WERI-Rb-1 (cell line): Measurements from ENCODE around the gene KCTD20.

Source experiments
- DNase-seq: peaks from one replicate; pipeline ENCODE4 v3.0.0-alpha.2; 2020
- H3K27ac ChIP-seq: fragments of 250-450 bp; sonication (Bioruptor Pico); 2 replicates; pipeline ENCODE4 v1.5.1; 2020; ENCODE audit warnings: mild to moderate bottlenecking, moderate library complexity
- H3K27me3 ChIP-seq: fragments of 250-450 bp; sonication (Bioruptor Pico); 2 replicates; pipeline ENCODE4 v1.5.1; 2021; ENCODE audit warnings: mild to moderate bottlenecking, low read depth, moderate library complexity; ENCODE audit not compliant: insufficient read depth, severe bottlenecking
- H3K36me3 ChIP-seq: fragments of 250-450 bp; sonication (Bioruptor Pico); 2 replicates; pipeline ENCODE4 v1.5.1; 2020; ENCODE audit warnings: mild to moderate bottlenecking, moderate library complexity
- H3K4me3 ChIP-seq: 2 replicates; pipeline ENCODE4 v1.5.1; 2011; ENCODE audit warnings: low read depth, mild to moderate bottlenecking, control low read depth, low read length
- H3K9me3 ChIP-seq: fragments of 250-450 bp; sonication (Bioruptor Pico); 2 replicates; pipeline ENCODE4 v1.5.1; 2021; ENCODE audit warnings: mild to moderate bottlenecking, moderate library complexity; ENCODE audit not compliant: severe bottlenecking
- CTCF ChIP-seq: IDR thresholded peaks from 2 replicates; pipeline ENCODE4 v1.5.1; 2011; ENCODE audit warnings: low read depth, mild to moderate bottlenecking, control low read depth, inconsistent platforms, low read length

KCTD20 gene

DNA sequence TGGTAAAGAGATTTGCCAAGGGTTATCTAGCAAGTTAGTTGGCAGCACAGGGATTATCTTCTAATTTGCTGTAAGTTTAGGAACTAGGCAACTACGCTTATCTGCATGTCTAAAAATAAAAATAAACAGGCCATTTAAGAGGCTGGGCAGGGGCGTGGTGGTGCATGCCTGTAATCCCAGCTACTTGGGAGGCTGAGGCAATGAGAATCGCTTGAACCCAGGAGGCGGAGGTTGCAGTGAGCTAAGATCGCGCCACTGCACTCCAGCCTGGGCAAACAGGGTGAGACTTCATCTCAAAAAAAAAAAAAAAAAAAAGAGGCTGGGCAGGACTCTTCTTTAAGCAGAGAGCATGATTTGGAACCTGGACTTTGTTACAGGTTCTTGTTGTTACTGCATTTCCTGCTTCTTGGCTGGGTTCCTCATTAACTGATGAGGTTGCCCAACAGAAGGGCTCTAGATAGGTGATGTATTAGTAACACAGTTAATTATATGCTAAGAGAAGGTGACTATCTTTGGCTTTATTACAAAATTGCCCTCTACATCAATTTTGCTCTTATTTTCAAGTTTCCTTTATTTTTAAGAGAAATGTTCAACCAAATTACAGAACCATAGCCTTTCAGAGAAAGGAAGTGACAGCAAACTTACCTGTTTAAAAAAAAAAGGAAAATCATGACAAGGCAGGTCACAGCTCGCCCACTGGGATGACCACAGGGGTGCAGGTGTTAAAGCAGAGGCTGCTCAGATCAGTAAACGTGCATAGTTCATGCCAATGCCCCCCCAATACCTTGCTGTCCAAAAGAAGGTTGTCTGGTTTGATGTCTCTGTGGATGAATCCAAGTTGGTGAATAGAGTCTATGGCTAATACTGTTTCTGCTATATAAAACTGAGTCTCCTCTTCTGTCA, 72.0 kb downstream of the KCTD20 start:
- Histone ChIP-seq H3K27ac (no peak overlapping the region), H3K9me3 (peaks cover 3% of the 10 kb centered on the region), H3K36me3 (peaks cover 64% of the 10 kb centered on the region), H3K4me3 (no peak overlapping the region), H3K27me3 (no peaks in the 10 kb centered on the region)
- no peak for DNase-seq
- TF ChIP-seq CTCF, result no peak

GRCh38 chr6:36515844-36516243, 73.0 kb downstream of the KCTD20 start:
- H3K9me3 ChIP-seq, result no peaks in the 10 kb centered on the region
- no peak for TF ChIP-seq CTCF
- no peak overlapping the region for H3K27ac ChIP-seq
- peaks cover 65% of the 10 kb centered on the region for H3K36me3 ChIP-seq
- no peak overlapping the region for H3K4me3 ChIP-seq
- no peaks in the 10 kb centered on the region for H3K27me3 ChIP-seq
- DNase-seq, result no peak

GRCh38 chr6:36516559-36516958, 73.8 kb downstream of the KCTD20 start:
- DNase-seq, result no peak
- no peaks in the 10 kb centered on the region for H3K9me3 ChIP-seq
- H3K4me3 ChIP-seq, result no peak overlapping the region
- peaks cover 67% of the 10 kb centered on the region for H3K36me3 ChIP-seq
- H3K27ac ChIP-seq, result no peak overlapping the region
- TF ChIP-seq CTCF, result no peak
- no peaks in the 10 kb centered on the region for H3K27me3 ChIP-seq

- no peak for TF ChIP-seq CTCF
- no peaks in the 10 kb centered on the region for H3K9me3 ChIP-seq
- H3K27me3 ChIP-seq, result no peaks in the 10 kb centered on the region
- H3K27ac ChIP-seq, result no peak overlapping the region
- peaks cover 67% of the 10 kb centered on the region for H3K36me3 ChIP-seq
- H3K4me3 ChIP-seq, result no peak overlapping the region
- no peak for DNase-seq
These were observed 74.2 kb downstream of the KCTD20 start for GRCh38 chr6:36516988-36517387.

GRCh38 chr6:36517408-36517807, 74.6 kb downstream of the KCTD20 start:
- H3K4me3 ChIP-seq, result no peak overlapping the region
- H3K9me3 ChIP-seq, result no peaks in the 10 kb centered on the region
- H3K27me3 ChIP-seq, result no peaks in the 10 kb centered on the region
- no peak for TF ChIP-seq CTCF
- DNase-seq, result no peak
- no peak overlapping the region for H3K27ac ChIP-seq
- H3K36me3 ChIP-seq, result peaks cover 67% of the 10 kb centered on the region
